ENCODE results near the gene DNAJA2. TPM values are rescaled to one million over a fixed set of nuclear protein-coding genes. Genes with fewer than 3 reads are reported as not detected.

DNAJA2 gene
- total and polyA plus RNA-seq, 12 donors: 34.7 to 96.8 (median 71.4) TPM

- Histone ChIP-seq H3K36me3 (replicated peaks in 1 of 2) (no peaks in the 10 kb centered on the region), H3K4me1 (replicated peaks in 1 of 2) (peaks cover 0 to 6% of the 10 kb centered on the region in 2 donors), H3K27ac (no peak overlapping the region), H3K4me3 (no peak overlapping the region), H3K9me3 (replicated peaks in 1 of 3) (no peaks in the 10 kb centered on the region), H3K27me3 (no peaks in the 10 kb centered on the region)
- intact Hi-C loops (cut with DNase I): loop anchor here (5.0 kb wide), 1 partner anchor 75 kb away; no protein-coding TSS in a partner anchor
- 89 to 95% (median 93%) methylated on average over 5 to 8 of the region's 8 CpGs for WGBS, 4 donors
- DNase-seq: no peak
- TF ChIP-seq POLR2A (IDR thresholded peaks at IDR 0.05): no peak
- TF ChIP-seq, protein P1, sequence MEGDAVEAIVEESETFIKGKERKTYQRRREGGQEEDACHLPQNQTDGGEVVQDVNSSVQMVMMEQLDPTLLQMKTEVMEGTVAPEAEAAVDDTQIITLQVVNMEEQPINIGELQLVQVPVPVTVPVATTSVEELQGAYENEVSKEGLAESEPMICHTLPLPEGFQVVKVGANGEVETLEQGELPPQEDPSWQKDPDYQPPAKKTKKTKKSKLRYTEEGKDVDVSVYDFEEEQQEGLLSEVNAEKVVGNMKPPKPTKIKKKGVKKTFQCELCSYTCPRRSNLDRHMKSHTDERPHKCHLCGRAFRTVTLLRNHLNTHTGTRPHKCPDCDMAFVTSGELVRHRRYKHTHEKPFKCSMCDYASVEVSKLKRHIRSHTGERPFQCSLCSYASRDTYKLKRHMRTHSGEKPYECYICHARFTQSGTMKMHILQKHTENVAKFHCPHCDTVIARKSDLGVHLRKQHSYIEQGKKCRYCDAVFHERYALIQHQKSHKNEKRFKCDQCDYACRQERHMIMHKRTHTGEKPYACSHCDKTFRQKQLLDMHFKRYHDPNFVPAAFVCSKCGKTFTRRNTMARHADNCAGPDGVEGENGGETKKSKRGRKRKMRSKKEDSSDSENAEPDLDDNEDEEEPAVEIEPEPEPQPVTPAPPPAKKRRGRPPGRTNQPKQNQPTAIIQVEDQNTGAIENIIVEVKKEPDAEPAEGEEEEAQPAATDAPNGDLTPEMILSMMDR (IDR thresholded peaks at IDR 0.05): no peak
Measured at GRCh38 chr16:46927273-46927672, 46.2 kb downstream of the DNAJA2 start.

DNA sequence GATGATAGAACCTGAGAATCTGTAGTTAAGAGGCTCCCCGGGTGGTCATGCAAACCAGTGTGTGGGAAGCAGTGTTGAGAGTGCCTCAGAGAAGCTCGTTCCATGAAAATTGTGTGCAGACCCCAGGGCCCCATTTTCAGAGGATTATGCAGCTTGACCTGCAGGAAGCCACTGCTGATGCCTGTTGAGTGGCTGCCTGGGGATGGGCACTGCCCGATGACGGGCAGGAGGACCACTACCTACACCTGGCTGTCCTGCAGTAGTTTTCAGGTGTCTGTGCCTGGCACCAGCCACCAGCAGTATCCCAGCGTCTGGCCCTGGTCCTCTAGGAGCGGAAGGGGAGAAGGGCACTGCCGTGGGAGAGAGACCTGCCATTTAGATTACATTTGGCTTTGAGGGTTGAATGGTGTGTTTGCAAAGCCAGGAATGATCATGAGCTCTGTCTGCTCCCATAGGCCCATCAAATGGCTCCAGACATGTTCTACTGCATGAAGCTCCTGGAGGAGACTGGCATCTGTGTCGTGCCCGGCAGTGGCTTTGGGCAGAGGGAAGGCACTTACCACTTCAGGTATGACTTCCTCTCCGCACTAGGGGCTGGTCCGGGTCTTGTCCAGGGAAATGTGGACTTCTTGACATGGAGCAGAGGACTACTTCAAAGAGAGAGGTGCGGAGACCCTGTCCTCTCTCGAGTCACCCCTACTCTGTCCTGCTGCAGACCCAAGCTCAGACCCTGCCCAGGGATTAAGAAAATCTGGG lies 46.8 kb downstream of the DNAJA2 start:
- H3K4me1 ChIP-seq (replicated peaks in 1 of 2): peaks cover 0 to 6% of the 10 kb centered on the region in 2 donors
- WGBS, 4 donors: 83 to 95% (median 94%) methylated on average over 2 to 13 of the region's 13 CpGs
- no peaks in the 10 kb centered on the region for H3K27me3 ChIP-seq
- H3K27ac ChIP-seq: no peak overlapping the region
- no peak for TF ChIP-seq POLR2A (IDR thresholded peaks at IDR 0.05)
- TF ChIP-seq, protein P1 (IDR thresholded peaks at IDR 0.05): no peak
- H3K36me3 ChIP-seq (replicated peaks in 1 of 2): no peaks in the 10 kb centered on the region
- H3K9me3 ChIP-seq (replicated peaks in 1 of 3): no peaks in the 10 kb centered on the region
- intact Hi-C loops (cut with DNase I): loop anchor here (5.0 kb wide), 1 partner anchor 74 kb away; no protein-coding TSS in a partner anchor
- H3K4me3 ChIP-seq: no peak overlapping the region
- no peak for DNase-seq

- Histone ChIP-seq H3K4me3 (no peak overlapping the region), H3K36me3 (replicated peaks in 1 of 2) (no peaks in the 10 kb centered on the region), H3K9me3 (replicated peaks in 1 of 3) (no peaks in the 10 kb centered on the region), H3K27ac (no peak overlapping the region), H3K27me3 (no peaks in the 10 kb centered on the region), H3K4me1 (replicated peaks in 1 of 2) (peaks cover 0 to 6% of the 10 kb centered on the region in 2 donors)
- intact Hi-C loops (cut with DNase I): no loop called here
- TF ChIP-seq, protein P1 (IDR thresholded peaks at IDR 0.05): no peak
- TF ChIP-seq POLR2A (IDR thresholded peaks at IDR 0.05): no peak
- 88 to 95% (median 91%) methylated on average over 3 to 6 of the region's 6 CpGs for WGBS, 4 donors
- DNase-seq: no peak
Measured at GRCh38 chr16:46924402-46924801, 49.1 kb downstream of the DNAJA2 start.

- H3K9me3 ChIP-seq (replicated peaks in 1 of 3): no peaks in the 10 kb centered on the region
- H3K27ac ChIP-seq: no peak overlapping the region
- intact Hi-C loops (cut with DNase I): no loop called here
- TF ChIP-seq, protein P1 (IDR thresholded peaks at IDR 0.05): no peak
- no peak for TF ChIP-seq POLR2A (IDR thresholded peaks at IDR 0.05)
- no peak overlapping the region for H3K4me3 ChIP-seq
- peaks cover 0 to 6% of the 10 kb centered on the region in 2 donors for H3K4me1 ChIP-seq (replicated peaks in 1 of 2)
- no peaks in the 10 kb centered on the region for H3K36me3 ChIP-seq (replicated peaks in 1 of 2)
- no peaks in the 10 kb centered on the region for H3K27me3 ChIP-seq
- DNase-seq: peak in 6 of 7 donors; percentile 35 to 61 (median 51)
- WGBS, 4 donors: 38 to 73% (median 70%) methylated on average over 13 to 19 of the region's 19 CpGs
Measured at GRCh38 chr16:46923513-46924295, 49.8 kb downstream of the DNAJA2 start.
